HK-2 (cell line): Measurements from ENCODE around the gene TMPRSS7.

Source experiments
- DNase-seq: peaks from one replicate; pipeline ENCODE4 v3.0.0-alpha.2; 2018; ENCODE audit not compliant: unreplicated experiment

The TMPRSS7 gene, protein sequence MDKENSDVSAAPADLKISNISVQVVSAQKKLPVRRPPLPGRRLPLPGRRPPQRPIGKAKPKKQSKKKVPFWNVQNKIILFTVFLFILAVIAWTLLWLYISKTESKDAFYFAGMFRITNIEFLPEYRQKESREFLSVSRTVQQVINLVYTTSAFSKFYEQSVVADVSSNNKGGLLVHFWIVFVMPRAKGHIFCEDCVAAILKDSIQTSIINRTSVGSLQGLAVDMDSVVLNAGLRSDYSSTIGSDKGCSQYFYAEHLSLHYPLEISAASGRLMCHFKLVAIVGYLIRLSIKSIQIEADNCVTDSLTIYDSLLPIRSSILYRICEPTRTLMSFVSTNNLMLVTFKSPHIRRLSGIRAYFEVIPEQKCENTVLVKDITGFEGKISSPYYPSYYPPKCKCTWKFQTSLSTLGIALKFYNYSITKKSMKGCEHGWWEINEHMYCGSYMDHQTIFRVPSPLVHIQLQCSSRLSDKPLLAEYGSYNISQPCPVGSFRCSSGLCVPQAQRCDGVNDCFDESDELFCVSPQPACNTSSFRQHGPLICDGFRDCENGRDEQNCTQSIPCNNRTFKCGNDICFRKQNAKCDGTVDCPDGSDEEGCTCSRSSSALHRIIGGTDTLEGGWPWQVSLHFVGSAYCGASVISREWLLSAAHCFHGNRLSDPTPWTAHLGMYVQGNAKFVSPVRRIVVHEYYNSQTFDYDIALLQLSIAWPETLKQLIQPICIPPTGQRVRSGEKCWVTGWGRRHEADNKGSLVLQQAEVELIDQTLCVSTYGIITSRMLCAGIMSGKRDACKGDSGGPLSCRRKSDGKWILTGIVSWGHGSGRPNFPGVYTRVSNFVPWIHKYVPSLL

DNA sequence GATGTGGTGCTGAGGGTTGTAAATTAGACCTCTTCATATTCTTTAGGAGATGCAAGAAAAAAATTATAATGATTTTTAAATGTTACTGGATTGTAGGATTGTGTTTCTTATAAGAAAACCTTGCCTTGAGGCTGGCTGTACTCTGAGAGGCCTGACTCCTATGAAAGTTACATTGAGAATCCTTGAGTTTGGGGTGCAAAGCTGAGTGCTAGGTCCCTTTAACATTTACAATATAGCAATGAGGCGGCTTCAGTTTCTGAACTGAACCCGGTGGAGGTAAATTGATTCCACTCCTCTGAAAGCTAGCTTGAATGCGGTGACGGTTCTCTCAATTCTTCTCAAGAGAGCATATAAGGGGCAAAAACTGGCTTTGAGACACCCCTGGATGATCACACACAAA lies at the start of gene TMPRSS7:
Gene TMPRSS7, plus strand, starts transcription at position 301 of the 400 bp plus-strand sequence. CDS start 110 bp downstream, outside the sequence.
- DNase-seq: no peak

DNA sequence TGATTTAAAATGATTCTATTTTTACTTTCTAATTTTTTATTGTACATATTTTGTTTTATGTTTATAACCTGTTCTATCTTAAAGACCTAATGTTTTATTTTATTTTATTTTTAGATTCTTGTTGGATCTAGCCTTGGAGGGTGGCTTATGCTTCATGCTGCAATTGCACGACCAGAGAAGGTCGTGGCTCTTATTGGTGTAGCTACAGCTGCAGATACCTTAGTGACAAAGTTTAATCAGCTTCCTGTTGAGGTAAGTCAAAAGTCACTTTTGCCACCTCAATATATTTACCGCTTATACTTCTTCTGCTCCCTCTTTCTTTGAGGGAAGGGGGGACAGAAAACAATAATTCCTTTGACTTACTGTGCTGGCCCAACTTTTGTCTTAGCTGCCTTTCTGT lies 47.7 kb upstream of the TMPRSS7 start:
- no peak for DNase-seq

DNA sequence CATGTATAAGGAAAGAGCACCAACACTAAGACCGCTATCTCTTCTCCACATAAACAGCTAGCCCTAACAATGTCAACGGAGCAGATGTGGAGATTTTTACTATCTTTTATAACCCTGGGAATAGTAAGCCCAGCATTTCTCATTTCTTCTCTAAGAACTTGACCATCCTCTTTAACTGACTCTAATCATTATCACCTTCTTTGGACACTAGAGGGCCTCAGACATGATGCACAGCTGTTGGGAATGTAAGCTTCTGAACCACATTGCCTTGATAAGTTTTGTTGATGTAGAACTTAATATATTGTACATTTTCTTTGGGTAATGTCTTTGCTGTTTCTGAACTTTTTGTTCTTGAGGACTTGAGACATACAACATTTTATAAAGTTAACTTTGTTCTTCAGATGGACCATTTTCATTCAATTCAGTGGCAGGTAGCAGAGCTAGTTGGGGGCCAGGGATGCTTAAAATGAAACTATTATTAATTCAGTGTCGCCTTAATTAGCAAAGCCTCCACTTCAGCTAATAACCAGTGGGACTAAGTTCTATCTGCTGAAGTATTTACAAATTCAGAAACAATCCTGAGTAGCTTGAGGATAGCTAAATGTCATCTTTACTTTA lies 45.4 kb upstream of the TMPRSS7 start:
- DNase-seq: no peak

DNA sequence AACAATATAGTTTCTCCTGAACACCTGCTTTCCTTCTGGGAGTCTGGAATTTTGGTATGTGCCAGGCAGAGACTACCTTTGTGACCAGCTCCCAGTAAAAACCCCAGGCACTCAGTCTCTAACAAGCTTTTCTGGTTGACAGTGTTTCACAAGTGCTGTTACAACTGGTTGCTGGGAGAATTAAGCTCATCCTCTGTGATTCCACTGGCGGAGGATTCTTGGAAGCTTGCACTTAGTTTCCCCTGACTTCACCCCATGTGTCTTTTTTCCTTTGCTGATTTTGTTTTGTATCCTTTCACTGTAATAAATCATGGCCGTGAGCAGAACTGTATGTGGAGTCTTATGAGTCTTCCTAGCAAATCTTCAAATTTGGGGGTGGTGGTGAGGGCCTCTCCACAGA lies 41.5 kb upstream of the TMPRSS7 start:
- DNase-seq: no peak

DNA sequence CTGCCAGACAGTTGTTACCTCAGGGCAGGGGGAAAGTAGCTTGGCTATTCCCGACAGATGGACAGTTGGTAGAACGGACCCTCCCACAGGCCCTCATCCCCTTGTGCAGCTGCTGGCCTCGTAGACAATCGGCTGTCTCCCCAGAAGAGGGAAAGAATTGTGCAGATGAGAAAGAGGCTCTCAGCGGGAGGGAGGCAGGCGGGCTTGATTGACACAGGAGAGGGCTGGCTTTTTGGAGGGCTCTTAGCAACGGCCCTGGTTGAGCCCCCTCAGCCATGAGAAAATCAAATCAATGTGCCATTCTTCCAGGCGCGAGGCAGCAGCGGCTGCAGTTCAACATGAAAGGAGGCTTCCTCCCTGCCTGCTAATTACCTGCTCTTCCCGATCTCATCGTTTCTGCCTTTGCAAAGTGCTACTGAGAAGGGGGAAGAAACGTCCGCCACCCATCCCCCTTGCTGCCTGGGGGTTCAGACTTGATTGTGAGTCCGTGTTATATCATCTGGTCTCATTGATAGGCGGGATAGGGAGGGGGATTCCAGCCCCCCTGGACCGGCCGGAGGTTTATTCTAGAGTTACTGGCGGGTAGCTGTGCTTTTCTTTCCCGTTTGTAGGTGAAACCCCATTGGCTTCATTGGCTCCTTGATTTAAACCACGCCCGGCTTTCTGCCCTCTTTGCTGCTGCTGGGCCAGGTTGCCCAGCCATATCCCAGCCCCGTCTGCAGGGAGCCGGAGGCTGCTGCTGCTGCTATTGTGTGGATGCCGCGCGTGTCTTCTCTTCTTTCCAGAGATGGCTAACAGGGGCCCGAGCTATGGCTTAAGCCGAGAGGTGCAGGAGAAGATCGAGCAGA lies 35.7 kb upstream of the TMPRSS7 start, which contains the start of gene TAGLN3:
Gene TAGLN3, plus strand, starts transcription at position 287 of the 848 bp plus-strand sequence. Its CDS starts 501 bp downstream, at position 788.
- peak; percentile 60 for DNase-seq

DNA sequence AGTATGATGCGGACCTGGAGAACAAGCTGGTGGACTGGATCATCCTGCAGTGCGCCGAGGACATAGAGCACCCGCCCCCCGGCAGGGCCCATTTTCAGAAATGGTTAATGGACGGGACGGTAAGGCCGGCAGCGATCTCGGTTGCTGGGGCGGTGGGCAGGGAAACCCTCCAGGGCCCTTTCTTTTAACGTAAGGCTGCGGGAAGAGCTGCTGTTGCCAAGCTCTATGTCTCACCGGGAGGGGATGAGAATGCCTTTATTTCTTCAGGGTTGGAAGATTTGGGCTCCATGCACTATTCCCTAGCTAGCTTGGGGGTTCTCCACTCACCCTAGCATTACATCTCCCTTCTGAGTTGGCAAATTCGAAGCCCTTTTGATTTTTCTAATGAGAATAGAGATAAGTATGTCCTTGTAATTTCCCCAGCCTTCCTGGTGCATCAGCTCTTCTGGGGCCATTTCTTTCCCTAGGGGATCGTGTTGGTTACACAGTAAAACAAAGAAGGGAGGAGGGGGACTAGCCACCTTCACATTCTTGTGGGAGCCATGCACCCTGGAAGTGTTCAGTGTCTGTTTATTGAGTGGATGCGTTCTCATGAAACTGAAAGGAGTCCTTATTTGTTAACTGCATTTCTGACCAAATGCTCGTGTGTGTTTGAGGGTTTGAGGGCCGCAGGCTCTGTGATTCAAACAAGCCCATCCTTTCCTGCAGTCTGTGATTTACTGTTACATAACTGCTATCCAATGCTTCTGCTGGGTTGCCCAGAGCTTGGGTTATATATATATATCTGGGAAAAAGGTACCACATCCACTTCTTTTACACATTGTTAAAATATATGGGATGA lies 34.8 kb upstream of the TMPRSS7 start:
- DNase-seq: no peak

DNA sequence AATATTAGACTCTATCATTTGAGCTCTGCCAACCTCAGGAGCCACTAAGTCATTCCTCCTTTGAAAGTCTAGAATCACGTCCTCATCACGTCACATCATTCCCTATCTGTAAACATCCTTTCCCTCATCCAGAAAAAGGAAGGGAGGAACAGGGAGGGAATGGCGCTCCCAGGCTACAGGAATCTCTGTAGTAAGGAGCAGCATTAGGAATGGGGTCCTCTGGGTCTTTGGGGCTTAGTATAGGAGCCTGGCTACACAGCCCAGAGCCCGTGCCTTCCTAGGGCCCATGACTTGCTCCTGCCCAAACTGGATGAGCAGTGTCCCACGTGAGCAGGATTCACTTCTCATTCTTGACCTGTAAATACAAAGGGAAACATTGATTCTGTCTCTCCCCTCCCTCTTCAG lies 34.2 kb upstream of the TMPRSS7 start:
- no peak for DNase-seq

DNA sequence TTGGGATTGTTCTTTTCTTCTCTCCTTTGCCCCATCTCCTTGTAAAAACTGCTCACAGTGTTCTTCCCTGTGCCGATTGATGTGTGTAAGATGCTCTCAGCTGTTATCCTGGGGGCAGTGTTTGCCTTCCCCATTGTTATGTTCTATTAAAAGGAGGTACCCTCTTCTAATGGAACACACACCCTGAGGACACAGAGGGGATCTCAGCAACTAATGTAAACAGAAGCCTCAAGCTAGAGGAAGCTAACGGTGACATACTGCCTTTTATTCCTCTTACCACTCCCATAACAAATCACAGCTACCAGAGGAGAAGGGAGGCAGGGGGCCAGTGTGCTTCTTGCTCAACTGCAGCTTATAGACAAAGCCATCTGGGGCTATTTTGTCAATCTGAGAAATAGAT lies 33.6 kb upstream of the TMPRSS7 start:
- no peak for DNase-seq

DNA sequence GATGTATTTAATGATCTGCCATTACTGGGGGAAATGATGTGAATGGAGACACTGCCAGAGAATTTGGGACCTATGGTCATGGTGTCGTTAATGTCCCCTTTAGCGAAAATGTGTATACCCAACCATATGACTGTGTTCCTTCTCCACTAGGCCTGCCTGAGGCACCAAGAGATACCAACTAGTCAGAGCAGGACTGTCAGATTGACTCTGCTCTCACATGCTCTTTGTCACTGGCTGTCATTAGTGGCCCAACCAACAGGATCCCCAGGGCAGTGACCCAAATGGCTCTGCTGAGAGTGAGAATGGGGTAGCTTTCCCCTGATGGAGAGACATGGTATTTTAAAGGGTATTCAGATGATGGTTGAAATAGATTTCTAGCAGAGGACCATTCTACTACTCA lies 33.0 kb upstream of the TMPRSS7 start:
- DNase-seq: no peak

DNA sequence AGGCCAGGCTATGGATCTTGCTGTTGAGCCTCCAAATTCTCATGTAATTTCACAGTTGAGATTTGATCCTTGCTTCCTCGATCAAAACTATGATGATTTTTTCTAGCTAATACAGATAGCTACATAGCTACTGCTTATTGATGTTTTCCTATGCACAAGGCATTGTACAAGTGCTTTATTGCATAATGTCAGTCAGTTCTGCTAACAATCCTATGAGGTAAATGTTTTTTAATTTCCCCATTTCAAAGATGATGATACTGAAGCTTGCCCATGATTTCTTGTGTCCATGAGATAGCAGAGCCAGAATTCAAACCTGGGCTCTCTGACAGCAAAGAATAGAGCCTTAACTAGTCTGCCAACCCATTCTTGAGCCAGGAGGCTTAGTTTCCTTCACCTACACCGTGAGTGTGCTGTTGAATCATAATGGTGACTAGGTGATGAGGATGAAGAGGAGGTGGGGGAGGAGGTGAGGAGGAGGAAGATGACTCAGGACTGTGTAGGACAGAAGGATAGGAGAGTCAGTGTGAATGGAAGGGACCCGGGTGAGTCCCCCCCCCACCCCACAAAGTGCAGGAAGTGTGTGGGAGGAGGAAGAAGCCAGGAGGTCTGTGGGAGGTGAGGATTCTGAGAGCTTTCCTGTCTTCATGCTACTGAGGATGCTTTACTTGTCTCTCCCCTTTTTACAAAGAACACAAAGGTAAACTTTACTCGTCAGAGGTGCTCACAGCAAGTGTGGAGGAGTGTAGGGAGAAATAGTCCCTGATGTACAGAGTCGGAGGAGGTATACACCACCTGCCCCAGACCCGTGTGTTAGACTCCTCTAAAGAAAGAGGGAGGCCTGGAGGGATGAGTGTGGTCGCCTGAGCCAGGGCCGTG lies 32.2 kb upstream of the TMPRSS7 start:
- DNase-seq: peak; percentile 84

DNA sequence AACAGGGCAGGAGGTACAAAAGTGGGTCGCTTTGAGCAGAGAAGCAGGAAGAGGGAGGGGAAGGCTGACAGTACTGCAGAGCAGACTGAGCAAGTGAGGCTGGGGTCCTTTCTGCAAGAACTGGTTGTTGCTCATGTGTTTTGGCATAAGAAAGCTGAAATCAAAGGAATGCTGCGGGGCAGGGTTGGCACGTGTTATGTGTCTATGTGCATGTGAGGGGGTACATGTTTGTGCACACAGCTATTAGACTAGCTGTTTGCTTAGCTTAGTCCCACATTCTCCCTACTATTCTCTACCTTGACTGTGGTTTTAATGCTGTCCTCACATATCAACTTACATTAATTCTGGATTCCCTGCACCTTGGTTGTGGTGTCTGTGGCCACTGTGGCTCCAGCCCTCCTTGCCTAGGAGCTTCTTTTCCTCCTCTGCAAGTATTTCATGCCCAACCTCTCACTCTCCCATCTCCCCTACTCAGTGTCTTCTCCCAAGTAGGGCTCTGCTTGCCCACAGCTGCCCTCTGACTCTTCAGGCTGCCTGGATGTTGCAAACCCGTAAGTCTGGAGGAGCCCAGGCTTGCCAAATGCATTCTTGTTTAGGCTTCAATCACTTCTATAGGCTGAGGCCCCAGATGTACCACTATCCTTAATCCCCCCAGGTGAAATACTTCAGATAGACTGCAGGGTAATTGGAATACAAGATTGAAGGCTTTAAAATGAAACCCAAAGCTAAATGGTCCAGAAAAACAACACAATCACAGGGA lies 31.0 kb upstream of the TMPRSS7 start:
- DNase-seq: no peak

DNA sequence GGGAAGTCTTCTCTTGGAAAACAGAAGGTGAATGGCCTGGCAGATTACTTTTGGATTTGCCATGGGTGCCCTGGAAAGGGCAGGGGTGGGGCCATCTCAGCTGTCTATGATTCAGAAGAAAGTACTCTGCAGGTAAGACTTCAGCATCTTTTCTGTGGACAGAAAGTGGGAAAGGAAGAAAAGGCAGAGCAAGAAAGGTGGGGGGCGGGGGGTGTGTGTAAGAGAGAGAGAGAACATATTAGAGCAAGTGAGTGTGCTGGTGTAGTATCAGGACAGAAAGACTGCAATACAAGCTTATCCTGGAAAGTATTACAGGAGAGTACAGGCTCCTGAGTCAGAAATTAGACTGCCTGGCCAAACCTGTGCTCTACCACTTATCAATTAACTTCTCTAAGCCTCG lies 30.3 kb upstream of the TMPRSS7 start:
- DNase-seq: no peak

DNA sequence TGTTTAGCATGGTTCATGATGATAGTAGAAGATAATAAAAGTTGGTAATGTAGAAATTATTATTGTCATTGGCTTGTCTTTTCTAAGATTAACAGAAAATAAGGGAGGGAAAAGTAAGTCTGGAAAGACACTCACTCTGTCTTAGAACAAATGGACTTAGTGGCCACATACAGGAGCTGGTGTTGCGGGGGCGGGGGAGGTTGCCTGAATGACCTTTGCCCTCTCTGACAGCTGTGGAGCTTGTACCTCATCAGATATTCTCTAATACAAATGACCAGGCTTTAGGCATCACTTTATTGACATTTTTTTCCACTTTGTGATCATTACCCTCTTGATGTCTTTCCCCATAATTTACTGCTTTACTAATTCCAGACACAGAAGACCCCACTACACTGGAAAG lies 29.9 kb upstream of the TMPRSS7 start:
- DNase-seq: no peak

DNA sequence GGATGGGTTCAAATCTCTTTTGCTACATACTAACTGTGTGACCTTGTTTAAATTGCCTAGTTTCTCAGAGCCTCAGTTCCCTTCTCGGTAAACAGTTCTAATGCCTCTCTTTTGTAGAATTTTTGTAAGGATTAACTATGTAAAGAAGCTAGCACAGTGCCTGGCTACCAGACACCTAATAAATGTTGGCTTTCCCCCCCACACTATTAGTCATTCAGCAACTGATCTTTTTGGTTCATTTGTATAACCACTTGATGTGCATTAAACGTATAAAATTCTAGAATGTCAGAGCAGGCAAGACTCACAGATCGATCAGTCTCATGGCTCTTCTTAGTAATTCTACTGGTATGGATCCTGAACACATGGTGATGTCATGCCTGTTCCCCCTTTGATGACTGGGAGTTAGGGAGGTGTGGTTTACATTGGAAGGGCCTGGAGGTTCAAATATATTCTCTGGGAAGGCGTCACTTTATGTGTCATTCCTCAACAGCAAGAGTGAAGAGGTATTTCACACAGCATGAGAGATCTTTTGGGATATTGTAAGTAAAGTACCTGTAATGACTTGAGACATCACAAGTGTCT lies 29.4 kb upstream of the TMPRSS7 start:
- no peak for DNase-seq

DNA sequence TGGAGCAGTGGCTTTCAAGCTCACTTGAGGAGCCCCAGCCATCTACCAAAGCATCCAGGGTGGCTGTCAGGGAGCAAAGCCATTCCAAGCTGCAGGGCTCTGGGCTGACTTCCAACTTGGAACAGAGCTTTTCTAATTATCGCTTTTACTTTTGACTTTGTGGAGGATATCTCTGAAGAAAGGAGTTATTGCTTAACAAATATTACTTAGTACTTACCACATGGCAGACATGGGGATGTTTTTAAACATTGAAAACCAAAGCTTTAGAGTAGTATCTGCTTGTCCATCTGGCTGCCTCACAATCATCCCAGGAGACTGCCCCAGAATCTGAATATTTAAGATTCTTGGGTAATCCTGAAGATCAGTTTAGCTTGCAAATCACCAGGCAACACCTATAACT lies 26.9 kb upstream of the TMPRSS7 start:
- DNase-seq: no peak

DNA sequence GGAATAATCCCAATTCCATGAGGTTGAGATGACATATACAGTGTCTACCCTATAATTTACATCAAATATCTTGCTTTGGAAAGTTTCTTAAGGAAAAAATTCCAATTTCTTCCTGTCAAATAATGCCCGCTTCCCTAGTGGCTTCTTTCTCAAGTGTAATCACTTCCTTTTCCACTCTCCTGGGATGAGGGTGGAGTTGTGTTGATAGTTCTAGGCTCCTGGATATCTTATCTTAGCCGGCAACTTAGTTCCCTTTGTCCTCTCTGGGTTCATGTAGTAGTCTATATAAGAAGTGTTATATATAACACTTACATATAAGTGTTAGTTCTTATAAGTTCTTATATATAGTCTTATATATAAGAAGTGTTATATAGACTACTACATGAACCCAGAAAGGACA lies 24.9 kb upstream of the TMPRSS7 start:
- DNase-seq: no peak

DNA sequence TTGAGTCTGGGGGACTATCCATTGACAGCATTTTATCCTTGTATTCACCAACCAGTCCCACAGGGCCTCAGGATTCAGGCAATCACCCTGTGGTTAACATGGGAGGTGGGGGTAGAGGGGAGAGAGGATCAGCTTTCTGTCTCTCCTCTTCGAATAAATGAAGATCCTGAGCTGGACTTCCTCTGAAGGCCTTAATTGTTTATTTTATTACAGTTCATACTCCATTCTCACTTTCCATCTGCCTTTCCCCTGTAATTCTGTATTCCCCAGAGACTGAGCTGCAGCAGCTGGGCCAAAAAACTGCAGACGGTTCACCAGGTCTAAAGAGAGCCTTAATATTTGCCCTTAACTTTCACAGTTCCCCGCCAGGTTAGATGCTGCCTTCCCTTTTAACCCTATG lies 23.9 kb upstream of the TMPRSS7 start:
- DNase-seq: no peak

DNA sequence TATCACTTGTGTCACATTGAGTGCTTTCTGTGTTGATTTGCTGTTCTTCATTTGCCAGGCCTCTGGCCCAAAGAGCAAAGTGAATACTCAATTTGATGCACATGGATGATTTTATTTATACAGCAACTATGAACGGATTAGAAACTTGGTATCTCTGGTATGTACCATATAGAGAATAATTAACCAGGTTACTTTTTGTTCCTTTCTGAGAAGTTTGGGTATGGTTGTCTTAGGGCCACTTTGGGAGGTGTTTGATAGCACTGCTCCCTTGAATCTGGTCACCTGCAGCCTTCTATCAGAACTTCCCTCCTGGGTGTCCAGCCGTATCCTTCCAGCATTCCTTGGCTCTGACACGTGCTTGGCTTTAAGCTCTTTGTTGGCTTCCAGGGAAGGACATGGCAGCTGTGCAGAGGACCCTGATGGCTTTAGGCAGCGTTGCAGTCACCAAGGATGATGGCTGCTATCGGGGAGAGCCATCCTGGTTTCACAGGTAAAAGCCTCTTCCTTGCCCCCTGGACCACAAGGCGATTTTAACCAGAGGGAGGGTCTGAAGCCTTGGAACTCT lies 23.1 kb upstream of the TMPRSS7 start:
- DNase-seq: peak; percentile 52
